ENCODE data around the gene HTR6.

The HTR6 gene

GRCh38 chr1:19715334-19716203 lies 50.9 kb downstream of the HTR6 start:
- DNase-seq (ENCODE audit: extremely low read depth in 1 of 2, low read depth in 1 of 2) = peak; percentile 70 to 89

DNA sequence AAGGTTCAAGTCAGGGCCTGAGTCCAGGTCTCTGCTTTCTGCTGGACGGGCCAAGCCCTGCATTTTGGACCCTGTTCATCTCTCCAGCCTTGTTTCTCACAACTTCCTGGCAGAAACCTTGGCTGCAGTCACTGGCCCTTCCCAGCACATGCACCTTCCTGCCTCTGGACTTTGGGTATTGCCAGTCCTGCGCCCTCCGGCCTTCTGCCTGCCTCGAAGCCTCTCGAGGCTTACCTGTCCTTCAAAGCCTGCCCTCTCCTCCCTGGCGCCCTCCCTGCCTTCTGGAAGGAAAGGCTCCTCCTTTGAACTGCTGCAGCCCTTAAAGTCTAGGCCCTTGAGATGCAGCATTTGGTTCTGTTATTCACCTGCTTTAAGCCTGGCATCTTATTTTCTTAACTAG lies 52.8 kb downstream of the HTR6 start:
- no peak for DNase-seq (ENCODE audit: extremely low read depth in 1 of 2, low read depth in 1 of 2)

DNA sequence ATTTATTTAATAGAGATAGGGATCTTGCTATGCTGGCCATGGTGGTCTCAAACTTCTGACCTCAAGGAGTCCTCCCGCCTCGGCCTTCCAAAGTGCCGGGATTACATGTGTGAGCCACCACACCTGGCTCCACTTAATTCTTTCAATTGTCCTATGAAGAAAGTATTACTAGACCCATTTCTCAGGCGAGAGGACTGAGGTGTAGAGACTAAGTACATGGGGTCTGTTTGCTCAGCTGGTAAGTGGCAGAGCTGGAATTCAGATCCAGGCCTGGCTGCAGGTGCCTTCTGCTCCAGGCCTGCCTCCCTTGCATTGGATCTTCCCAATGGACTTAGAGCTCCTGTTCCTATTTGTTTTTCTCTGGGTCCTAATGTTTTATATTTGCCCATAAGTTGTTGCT lies 55.5 kb downstream of the HTR6 start:
- no peak for DNase-seq (ENCODE audit: extremely low read depth in 1 of 2, low read depth in 1 of 2)

DNA sequence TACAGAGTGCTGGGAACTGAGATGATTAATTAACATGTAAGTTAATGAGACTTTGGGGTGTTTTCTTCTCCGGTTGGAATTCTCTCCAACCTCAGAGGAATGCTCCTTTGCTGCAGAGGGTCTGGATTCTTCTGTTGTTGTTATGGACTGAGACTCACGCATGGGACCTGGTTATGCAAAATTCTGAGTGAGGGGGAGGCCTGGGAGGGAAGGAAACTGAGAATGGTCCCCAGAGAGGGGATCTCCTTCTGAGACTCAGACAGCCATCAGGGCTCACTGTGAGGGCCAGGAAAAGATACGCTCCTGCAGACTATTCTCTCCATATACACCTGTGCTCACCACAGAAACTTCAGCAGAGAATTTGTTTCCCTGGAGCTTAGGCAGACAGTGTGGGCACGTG lies 56.3 kb downstream of the HTR6 start:
- no peak for DNase-seq (ENCODE audit: extremely low read depth in 1 of 2, low read depth in 1 of 2)

DNA sequence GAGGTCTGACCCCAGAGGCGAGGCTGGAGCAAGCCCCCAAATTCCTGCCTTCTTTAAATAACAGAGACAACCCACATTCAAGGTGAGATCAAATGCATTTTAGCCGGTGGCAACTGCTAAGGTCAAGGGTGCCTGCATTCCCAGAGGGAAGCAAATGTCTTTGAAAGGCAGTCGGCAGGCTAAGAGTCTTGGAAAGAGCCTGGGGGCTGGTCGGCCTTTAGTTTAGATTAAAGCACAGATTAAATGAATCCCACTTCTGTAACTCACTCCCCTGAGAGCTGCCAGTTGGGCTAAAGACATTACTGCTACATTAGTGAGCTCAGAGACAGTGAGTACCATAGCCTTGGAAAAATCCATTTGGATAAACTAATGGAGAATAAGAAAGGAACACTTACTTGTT lies 59.2 kb downstream of the HTR6 start:
- no peak for DNase-seq (ENCODE audit: extremely low read depth in 1 of 2, low read depth in 1 of 2)

DNA sequence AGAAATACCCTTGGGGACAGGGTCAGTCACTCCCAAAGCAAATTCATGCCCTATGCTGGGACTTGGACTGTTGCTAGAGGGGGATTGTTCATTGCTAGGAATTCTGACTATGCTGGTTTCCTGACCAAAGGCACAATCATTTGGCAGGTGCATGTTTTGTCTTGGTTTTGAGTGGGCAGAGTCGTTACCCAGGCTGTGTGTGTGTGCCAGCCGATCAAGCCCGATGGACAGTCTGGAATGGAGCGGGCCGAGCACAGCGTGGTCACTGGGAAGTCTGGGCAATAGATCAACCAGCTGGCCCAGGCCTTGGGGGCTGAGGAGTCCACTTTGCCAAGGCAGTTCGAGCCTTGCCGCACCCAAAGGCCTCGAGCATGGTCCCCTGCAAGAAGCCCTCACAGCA lies 60.9 kb downstream of the HTR6 start:
- no peak for DNase-seq (ENCODE audit: extremely low read depth in 1 of 2, low read depth in 1 of 2)

DNA sequence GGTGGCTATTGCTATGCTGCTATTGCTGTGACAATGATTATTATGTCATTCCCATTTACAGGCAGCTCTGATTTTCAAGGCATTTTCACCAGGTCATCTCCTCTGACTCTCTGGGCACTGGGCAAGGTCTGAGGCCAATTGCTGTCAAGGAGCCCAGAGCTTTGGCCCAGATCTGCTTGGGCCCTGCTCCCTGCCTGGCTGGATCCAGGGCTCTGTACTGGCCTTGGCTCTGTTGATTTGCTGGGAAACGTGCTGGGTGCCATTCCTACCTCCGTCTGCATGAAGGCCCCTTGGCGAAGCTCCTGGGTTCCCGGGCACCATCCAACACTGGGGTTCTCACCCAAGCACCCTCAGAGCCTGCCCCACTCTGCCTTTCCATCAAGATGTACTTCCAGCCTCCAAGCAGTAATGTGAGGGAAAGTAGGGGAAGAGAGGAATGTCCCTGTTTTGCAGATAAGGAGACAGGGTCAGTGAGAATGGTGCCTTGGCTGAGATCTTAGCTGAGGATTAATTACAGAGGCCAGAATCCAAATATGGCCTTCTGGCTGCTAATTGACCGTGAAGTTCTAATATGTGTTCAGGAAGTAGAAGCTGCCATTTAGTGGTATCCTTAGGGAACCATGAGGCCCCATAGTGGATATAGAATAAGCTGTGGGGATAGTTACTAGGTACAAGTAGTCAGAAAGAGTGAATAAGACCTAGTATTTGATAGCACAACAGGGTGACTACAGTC lies 63.9 kb downstream of the HTR6 start:
- no peak for DNase-seq (ENCODE audit: extremely low read depth in 1 of 2, low read depth in 1 of 2)

- DNase-seq (ENCODE audit: extremely low read depth in 1 of 2, low read depth in 1 of 2) = no peak
These were observed 65.6 kb downstream of the HTR6 start for GRCh38 chr1:19730232-19730631.
